Lower leg skin (tissue), 3 donors: ENCODE data around the gene MYBPH.

ENCODE experiments used
- POLR2A ChIP-seq, 2 donors: fragments of 450-650 bp; IDR thresholded peaks; one replicate each; pipeline ENCODE4 v1.6.1; 2016 to 2017; ENCODE audit warnings: antibody characterized with exemption in 2 of 2, mild to moderate bottlenecking in 1 of 2, moderate library complexity in 1 of 2
- TF ChIP-seq, protein P1 (sequence below), 3 donors: fragments of 450-650 bp; IDR thresholded peaks; one replicate each; pipeline ENCODE4 v1.5.1; 2016; ENCODE audit warnings: antibody characterized with exemption in 3 of 3, mild to moderate bottlenecking in 3 of 3, moderate library complexity in 2 of 3

DNA sequence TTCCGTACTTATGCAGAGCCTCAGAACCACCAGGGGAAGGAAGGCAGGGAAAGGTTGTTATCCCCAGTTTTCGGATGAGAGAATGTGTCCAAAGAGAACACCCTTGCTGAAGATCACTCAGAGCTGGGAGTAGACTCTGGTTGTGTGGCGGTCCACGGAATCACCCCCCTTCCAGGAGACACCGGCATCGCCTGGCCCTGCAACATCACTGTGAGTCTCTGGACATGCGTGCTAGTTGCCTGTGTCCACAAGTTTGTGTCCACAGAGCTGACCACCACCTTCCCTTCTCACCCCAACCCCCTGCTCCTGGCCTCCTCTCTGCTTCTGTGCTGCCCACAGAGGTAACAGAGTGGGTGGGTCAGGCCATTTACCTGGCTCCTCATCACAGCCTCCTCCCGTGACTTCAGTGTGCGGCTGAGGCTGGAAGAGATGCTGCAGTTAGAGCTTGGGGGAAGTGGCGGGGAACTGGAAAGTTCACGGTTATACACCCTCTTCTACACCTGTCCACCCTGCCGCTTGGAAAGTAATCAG is 7.3 kb downstream of the MYBPH start:
- TF ChIP-seq POLR2A (IDR thresholded peaks at IDR 0.05), result no peak
- TF ChIP-seq, protein P1, sequence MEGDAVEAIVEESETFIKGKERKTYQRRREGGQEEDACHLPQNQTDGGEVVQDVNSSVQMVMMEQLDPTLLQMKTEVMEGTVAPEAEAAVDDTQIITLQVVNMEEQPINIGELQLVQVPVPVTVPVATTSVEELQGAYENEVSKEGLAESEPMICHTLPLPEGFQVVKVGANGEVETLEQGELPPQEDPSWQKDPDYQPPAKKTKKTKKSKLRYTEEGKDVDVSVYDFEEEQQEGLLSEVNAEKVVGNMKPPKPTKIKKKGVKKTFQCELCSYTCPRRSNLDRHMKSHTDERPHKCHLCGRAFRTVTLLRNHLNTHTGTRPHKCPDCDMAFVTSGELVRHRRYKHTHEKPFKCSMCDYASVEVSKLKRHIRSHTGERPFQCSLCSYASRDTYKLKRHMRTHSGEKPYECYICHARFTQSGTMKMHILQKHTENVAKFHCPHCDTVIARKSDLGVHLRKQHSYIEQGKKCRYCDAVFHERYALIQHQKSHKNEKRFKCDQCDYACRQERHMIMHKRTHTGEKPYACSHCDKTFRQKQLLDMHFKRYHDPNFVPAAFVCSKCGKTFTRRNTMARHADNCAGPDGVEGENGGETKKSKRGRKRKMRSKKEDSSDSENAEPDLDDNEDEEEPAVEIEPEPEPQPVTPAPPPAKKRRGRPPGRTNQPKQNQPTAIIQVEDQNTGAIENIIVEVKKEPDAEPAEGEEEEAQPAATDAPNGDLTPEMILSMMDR (IDR thresholded peaks at IDR 0.05), result no peak
